ENCODE results near the gene ARF5.
A peak's percentile ranks its signal among the peaks of the same experiment; 100 is the strongest.
"Not testable (repeated sequence)": the region's sequence is repeated elsewhere in the genome, so short reads cannot be mapped to it uniquely, and the experiment has no call there.

Gene ARF5

DNA sequence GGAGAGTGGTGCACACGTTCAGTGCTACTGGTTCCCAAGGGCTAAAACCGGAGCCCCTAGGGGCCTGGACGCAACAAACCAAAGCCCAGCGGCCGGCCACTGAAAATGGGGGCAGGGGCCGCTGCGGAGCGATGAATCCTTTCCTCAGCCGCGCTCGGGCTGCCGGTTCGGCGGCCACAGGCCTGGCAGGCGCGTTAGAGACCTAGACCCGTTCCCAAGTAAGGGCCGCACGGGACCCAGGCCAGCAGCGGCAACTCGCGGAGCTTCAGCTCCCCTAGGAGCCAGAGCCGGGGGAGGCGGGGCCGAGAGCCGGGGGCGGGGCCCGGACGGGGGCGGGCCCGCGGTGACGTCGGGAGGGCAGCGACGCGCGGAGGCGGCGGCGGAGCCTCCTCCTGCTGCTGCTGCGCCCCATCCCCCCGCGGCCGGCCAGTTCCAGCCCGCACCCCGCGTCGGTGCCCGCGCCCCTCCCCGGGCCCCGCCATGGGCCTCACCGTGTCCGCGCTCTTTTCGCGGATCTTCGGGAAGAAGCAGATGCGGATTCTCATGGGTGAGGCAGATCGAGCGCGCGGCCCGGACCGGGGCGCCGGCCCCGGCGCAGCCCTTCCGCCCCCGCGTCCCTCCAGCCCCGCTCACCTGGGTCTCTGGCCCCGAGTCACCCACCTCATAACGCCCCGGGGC lies at the start of gene ARF5:
TSS of gene ARF5 (plus strand) at position 393 of the 678 bp plus-strand sequence. CDS start at position 481, 88 bp downstream.
- Histone ChIP-seq H2AFZ (ENCODE audit: low read depth, low read length) (peak within 1 kb of the TSS; percentile 78), H3K4me1 (ENCODE audit: insufficient read depth, low read length) (peaks cover 30% of the 10 kb centered on the region), H3K9me3 (ENCODE audit: low read length) (no peaks in the 10 kb centered on the region), H3K36me3 (ENCODE audit: insufficient read depth, low read length) (peaks cover 31% of the 10 kb centered on the region), H3K27me3 (ENCODE audit: insufficient read depth, low read length) (no peaks in the 10 kb centered on the region), H3K4me3 (ENCODE audit: low read length) (peak within 1 kb of the TSS; percentile 92)

- H2AFZ ChIP-seq (ENCODE audit: low read depth, low read length) = no peak overlapping the region
- peaks cover 37% of the 10 kb centered on the region for H3K27me3 ChIP-seq (ENCODE audit: insufficient read depth, low read length)
- H3K36me3 ChIP-seq (ENCODE audit: insufficient read depth, low read length) = no peaks in the 10 kb centered on the region
- no peak overlapping the region for H3K4me3 ChIP-seq (ENCODE audit: low read length)
- no peaks in the 10 kb centered on the region for H3K9me3 ChIP-seq (ENCODE audit: low read length)
- peaks cover 17% of the 10 kb centered on the region for H3K4me1 ChIP-seq (ENCODE audit: insufficient read depth, low read length)
Measured at GRCh38 chr7:127539116-127539515, 49.1 kb upstream of the ARF5 start.

DNA sequence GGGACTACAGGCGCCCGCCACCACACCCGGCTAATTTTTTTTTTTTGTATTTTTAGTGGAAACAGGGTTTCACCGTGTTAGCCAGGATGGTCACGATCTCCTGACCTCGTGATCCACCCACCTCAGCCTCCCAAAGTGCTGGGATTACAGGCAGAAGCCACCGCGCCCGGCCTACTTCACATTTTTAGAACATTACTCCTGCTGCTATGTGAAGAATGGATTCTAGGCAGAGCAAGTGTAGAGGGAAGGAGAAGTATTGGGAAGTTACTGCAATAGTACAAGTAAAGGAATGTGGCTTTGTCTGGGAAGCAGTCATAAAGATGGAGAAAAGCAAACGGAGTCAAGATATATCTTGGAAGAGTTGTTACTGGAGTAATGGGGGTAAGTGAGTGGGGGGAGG lies 47.8 kb upstream of the ARF5 start:
- H2AFZ ChIP-seq (ENCODE audit: low read depth, low read length); H3K36me3 ChIP-seq (ENCODE audit: insufficient read depth, low read length); H3K4me3 ChIP-seq (ENCODE audit: low read length); H3K9me3 ChIP-seq (ENCODE audit: low read length): not testable (repeated sequence)
- H3K4me1 ChIP-seq (ENCODE audit: insufficient read depth, low read length) = peaks cover 17% of the 10 kb centered on the region
- peaks cover 25% of the 10 kb centered on the region for H3K27me3 ChIP-seq (ENCODE audit: insufficient read depth, low read length)

DNA sequence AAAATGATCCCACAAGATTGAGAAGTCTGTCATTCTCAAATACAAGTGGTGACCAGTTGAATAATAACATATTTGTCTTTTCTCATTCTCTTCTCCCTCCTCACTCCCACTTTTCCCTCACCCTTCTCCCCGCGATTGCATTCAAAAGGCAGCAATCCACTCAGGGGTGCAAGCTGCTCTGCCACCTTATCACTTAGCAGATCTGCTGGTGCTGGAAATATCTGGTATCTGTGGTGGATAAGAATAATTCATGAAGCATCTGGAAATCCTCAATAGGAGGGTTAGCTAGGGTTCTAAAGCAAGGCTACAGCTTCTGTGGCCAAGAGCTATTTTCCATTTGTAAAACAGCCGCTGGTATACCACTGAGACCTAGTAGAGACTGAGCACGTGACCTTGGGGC lies 46.7 kb upstream of the ARF5 start:
- no peaks in the 10 kb centered on the region for H3K36me3 ChIP-seq (ENCODE audit: insufficient read depth, low read length)
- H3K4me3 ChIP-seq (ENCODE audit: low read length) = no peak overlapping the region
- H3K27me3 ChIP-seq (ENCODE audit: insufficient read depth, low read length) = peaks cover 14% of the 10 kb centered on the region
- H2AFZ ChIP-seq (ENCODE audit: low read depth, low read length) = no peak overlapping the region
- no peaks in the 10 kb centered on the region for H3K9me3 ChIP-seq (ENCODE audit: low read length)
- peaks cover 7% of the 10 kb centered on the region for H3K4me1 ChIP-seq (ENCODE audit: insufficient read depth, low read length)

GRCh38 chr7:127546313-127546712 lies 41.9 kb upstream of the ARF5 start:
- Histone ChIP-seq H3K4me3 (ENCODE audit: low read length) (no peak overlapping the region), H3K36me3 (ENCODE audit: insufficient read depth, low read length) (no peaks in the 10 kb centered on the region), H3K4me1 (ENCODE audit: insufficient read depth, low read length) (no peaks in the 10 kb centered on the region), H3K9me3 (ENCODE audit: low read length) (peaks cover 2% of the 10 kb centered on the region), H3K27me3 (ENCODE audit: insufficient read depth, low read length) (no peaks in the 10 kb centered on the region), H2AFZ (ENCODE audit: low read depth, low read length) (no peak overlapping the region)

- no peak overlapping the region for H3K4me3 ChIP-seq (ENCODE audit: low read length)
- peaks cover 2% of the 10 kb centered on the region for H3K9me3 ChIP-seq (ENCODE audit: low read length)
- H3K36me3 ChIP-seq (ENCODE audit: insufficient read depth, low read length) = no peaks in the 10 kb centered on the region
Measured at GRCh38 chr7:127550247-127550646, 38.0 kb upstream of the ARF5 start.

DNA sequence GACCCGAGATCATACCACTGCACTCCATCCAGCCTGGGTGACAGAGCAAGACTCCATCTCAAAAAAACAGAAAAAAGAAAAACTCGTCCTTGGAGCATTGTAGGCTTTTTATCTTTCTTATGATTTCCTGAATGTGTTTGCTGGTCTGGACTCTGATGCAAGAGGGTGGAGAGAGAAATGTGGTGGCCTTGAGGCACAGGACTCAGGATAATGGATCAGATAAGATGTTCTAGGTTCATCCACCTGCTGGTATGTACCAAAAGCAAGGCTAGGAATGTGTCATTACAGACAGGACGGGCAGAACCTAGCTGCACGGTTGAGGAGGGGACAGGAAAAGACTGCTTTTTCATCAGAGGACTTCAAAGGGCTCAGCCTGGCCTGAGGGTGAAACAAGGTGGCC lies 36.3 kb upstream of the ARF5 start:
- Histone ChIP-seq H3K4me1 (ENCODE audit: insufficient read depth, low read length) (no peaks in the 10 kb centered on the region), H3K9me3 (ENCODE audit: low read length) (no peaks in the 10 kb centered on the region), H3K36me3 (ENCODE audit: insufficient read depth, low read length) (no peaks in the 10 kb centered on the region), H3K27me3 (ENCODE audit: insufficient read depth, low read length) (no peaks in the 10 kb centered on the region), H2AFZ (ENCODE audit: low read depth, low read length) (no peak overlapping the region), H3K4me3 (ENCODE audit: low read length) (no peak overlapping the region)

More at GRCh38 chr7:127550247-127550646, 38.0 kb upstream of the ARF5 start:
- H3K4me1 ChIP-seq (ENCODE audit: insufficient read depth, low read length) = no peaks in the 10 kb centered on the region
- H2AFZ ChIP-seq (ENCODE audit: low read depth, low read length) = no peak overlapping the region
- no peaks in the 10 kb centered on the region for H3K27me3 ChIP-seq (ENCODE audit: insufficient read depth, low read length)

GRCh38 chr7:127556404-127556803 lies 31.8 kb upstream of the ARF5 start:
- Histone ChIP-seq H3K4me3 (ENCODE audit: low read length) (no peak overlapping the region), H3K9me3 (ENCODE audit: low read length) (no peaks in the 10 kb centered on the region), H3K36me3 (ENCODE audit: insufficient read depth, low read length) (no peaks in the 10 kb centered on the region), H3K4me1 (ENCODE audit: insufficient read depth, low read length) (no peaks in the 10 kb centered on the region), H3K27me3 (ENCODE audit: insufficient read depth, low read length) (no peaks in the 10 kb centered on the region), H2AFZ (ENCODE audit: low read depth, low read length) (no peak overlapping the region)

DNA sequence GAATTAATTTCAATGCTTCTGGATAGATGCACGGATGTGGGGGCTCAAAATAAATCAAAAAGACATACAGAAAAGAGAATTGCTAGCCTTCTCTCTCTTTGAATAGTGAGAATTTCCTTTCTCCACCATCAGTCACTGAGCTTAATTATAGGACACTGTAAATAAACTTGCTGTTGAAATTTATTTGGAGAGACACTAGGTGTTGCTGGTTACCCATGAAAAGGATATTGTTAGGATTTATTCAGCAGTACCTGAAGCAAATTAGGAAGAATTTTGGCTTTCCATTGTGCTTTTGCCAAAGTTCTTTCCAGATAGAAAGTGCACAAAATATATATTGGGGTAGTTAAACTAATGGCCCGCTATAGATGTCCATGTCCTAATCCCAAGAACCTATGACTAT lies 30.4 kb upstream of the ARF5 start:
- Histone ChIP-seq H3K4me1 (ENCODE audit: insufficient read depth, low read length) (no peaks in the 10 kb centered on the region), H3K4me3 (ENCODE audit: low read length) (no peak overlapping the region), H2AFZ (ENCODE audit: low read depth, low read length) (no peak overlapping the region), H3K9me3 (ENCODE audit: low read length) (no peaks in the 10 kb centered on the region), H3K36me3 (ENCODE audit: insufficient read depth, low read length) (no peaks in the 10 kb centered on the region), H3K27me3 (ENCODE audit: insufficient read depth, low read length) (no peaks in the 10 kb centered on the region)

DNA sequence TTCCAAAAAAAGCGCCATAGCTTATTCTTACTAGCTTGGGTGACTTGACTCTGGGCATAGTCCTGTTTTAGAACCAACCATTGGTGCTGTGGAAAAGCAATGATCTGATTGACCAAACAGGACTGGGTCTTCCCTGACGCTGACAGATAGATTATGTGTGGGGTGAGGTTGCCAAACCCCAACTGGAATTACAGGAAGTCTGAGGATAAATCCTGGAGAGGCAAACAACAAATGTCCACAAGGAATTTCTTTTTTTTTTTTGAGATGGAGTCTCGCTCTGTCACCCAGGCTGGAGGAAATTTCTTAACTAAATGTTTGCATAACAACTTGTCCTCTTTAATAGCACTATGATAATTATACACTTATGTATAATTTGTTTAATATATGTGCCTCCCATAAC lies 22.0 kb upstream of the ARF5 start:
- no peak overlapping the region for H3K4me3 ChIP-seq (ENCODE audit: low read length)
- no peaks in the 10 kb centered on the region for H3K27me3 ChIP-seq (ENCODE audit: insufficient read depth, low read length)
- no peaks in the 10 kb centered on the region for H3K9me3 ChIP-seq (ENCODE audit: low read length)
- no peak overlapping the region for H2AFZ ChIP-seq (ENCODE audit: low read depth, low read length)
- H3K36me3 ChIP-seq (ENCODE audit: insufficient read depth, low read length) = no peaks in the 10 kb centered on the region
- no peaks in the 10 kb centered on the region for H3K4me1 ChIP-seq (ENCODE audit: insufficient read depth, low read length)

GRCh38 chr7:127568034-127568433 lies 20.2 kb upstream of the ARF5 start:
- H3K9me3 ChIP-seq (ENCODE audit: low read length); H3K4me1 ChIP-seq (ENCODE audit: insufficient read depth, low read length); H3K4me3 ChIP-seq (ENCODE audit: low read length); H3K36me3 ChIP-seq (ENCODE audit: insufficient read depth, low read length); H3K27me3 ChIP-seq (ENCODE audit: insufficient read depth, low read length); H2AFZ ChIP-seq (ENCODE audit: low read depth, low read length): not testable (repeated sequence)

- Histone ChIP-seq H3K36me3 (ENCODE audit: insufficient read depth, low read length) (no peaks in the 10 kb centered on the region), H3K4me3 (ENCODE audit: low read length) (no peak overlapping the region), H3K27me3 (ENCODE audit: insufficient read depth, low read length) (no peaks in the 10 kb centered on the region), H3K9me3 (ENCODE audit: low read length) (no peaks in the 10 kb centered on the region), H2AFZ (ENCODE audit: low read depth, low read length) (no peak overlapping the region), H3K4me1 (ENCODE audit: insufficient read depth, low read length) (no peaks in the 10 kb centered on the region)
Measured at GRCh38 chr7:127571741-127572505, 16.3 kb upstream of the ARF5 start.

DNA sequence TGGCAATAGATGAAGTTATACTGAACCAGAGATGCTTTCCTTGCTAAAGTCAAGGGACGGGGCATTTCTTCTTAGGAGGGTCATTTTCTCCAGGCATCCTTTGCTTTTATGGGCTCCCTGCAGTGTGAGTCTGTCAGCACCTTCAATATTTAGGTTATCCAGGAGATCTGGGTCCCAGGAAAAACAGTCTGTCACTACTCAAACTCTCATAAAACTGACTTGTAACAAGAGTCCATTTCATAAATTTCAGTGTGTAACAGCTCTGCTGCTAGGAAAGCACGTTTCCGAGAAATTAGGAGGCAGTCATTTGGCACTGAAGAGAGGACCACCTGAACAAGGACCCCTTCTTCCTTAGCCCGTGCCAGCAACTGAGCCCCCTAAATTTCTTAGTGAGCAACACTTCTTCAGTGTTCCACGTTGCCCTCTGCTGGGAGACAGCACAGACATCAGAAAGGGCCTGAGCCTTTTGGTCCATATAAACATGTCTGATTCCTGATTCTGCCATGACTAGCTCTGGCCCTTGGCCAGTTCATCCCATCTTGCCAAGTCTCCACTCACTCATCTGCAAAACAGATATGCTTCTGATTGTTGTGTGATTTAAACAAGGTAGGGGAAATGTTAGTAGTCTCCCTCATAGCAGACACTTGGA lies 10.1 kb upstream of the ARF5 start:
- H3K4me3 ChIP-seq (ENCODE audit: low read length) = no peak overlapping the region
- no peaks in the 10 kb centered on the region for H3K9me3 ChIP-seq (ENCODE audit: low read length)
- no peak overlapping the region for H2AFZ ChIP-seq (ENCODE audit: low read depth, low read length)
- H3K36me3 ChIP-seq (ENCODE audit: insufficient read depth, low read length) = peaks cover 42% of the 10 kb centered on the region
- peaks cover 9% of the 10 kb centered on the region for H3K4me1 ChIP-seq (ENCODE audit: insufficient read depth, low read length)
- no peaks in the 10 kb centered on the region for H3K27me3 ChIP-seq (ENCODE audit: insufficient read depth, low read length)

Measured in neuron (in vitro differentiated cells).